Upper lobe of right lung (tissue), 1 donor: ENCODE data around the gene ZDHHC24. TPM values are rescaled to one million over a fixed set of nuclear protein-coding genes. Genes with fewer than 3 reads are reported as not detected.
"Not testable (repeated sequence)": the region's sequence is repeated elsewhere in the genome, so short reads cannot be mapped to it uniquely, and the experiment has no call there.

Experiments
- ATAC-seq: fragments of 200-7000 bp; cut with Tn5 transposase; one replicate; pipeline ENCODE4 v1.9.1; 2020; ENCODE audit warnings: mild to moderate bottlenecking, moderate library complexity
- DNase-seq: peaks from one replicate; pipeline ENCODE4 v3.0.0-alpha.2; 2020
- H3K27ac ChIP-seq: fragments of 200-600 bp; one replicate; pipeline ENCODE4 v1.8.0; 2022
- H3K27me3 ChIP-seq: fragments of 200-600 bp; one replicate; pipeline ENCODE4 v1.8.0; 2022; ENCODE audit warnings: mild to moderate bottlenecking
- H3K36me3 ChIP-seq: fragments of 200-600 bp; one replicate; pipeline ENCODE4 v1.8.0; 2022
- H3K4me1 ChIP-seq: fragments of 200-600 bp; one replicate; pipeline ENCODE4 v1.8.0; 2022
- H3K4me3 ChIP-seq: fragments of 200-600 bp; one replicate; pipeline ENCODE4 v1.8.0; 2022; ENCODE audit warnings: mild to moderate bottlenecking
- H3K9me3 ChIP-seq: fragments of 200-600 bp; one replicate; pipeline ENCODE4 v1.8.0; 2022
- CTCF ChIP-seq: fragments of 200-600 bp; IDR thresholded peaks from one replicate; pipeline ENCODE4 v1.8.0; 2022; ENCODE audit warnings: antibody characterized with exemption
- intact Hi-C: fragments of 100-400 bp; cut with DNase I; formaldehyde crosslinking; loops from one replicate; pipeline ENCODE4 v1.11.0; 2022
- total RNA-seq: library from RNA; stranded (reverse); fragmentation: NEBNext Ultra II Directional; extraction: Animal tissue kit (Norgen Biotek cat#: 25700); gene quantifications from one replicate; pipeline ENCODE4 v1.2.1, GENCODE V29; 2021
- donor health status: DM: no; HTN: yes; CAD: no; lungs with severe emphysema.

The ZDHHC24 gene
- total RNA-seq, 1 donor from 2014 or later = 14.5 TPM

GRCh38 chr11:66591175-66591574 is 45.3 kb upstream of the ZDHHC24 start:
- no peak for ATAC-seq
- Histone ChIP-seq H3K27me3 (no peaks in the 10 kb centered on the region), H3K36me3 (no peaks in the 10 kb centered on the region), H3K4me3 (no peak overlapping the region), H3K9me3 (no peaks in the 10 kb centered on the region), H3K27ac (no peak overlapping the region), H3K4me1 (peaks cover 26% of the 10 kb centered on the region)
- DNase-seq = no peak
- no peak for TF ChIP-seq CTCF
- intact Hi-C loops = no loop called here

GRCh38 chr11:66589996-66590675 is 44.3 kb upstream of the ZDHHC24 start:
- H3K27ac ChIP-seq = no peak overlapping the region
- no peaks in the 10 kb centered on the region for H3K27me3 ChIP-seq
- intact Hi-C loops = no loop called here
- no peak overlapping the region for H3K4me3 ChIP-seq
- H3K9me3 ChIP-seq = no peaks in the 10 kb centered on the region
- H3K36me3 ChIP-seq = no peaks in the 10 kb centered on the region
- no peak for TF ChIP-seq CTCF
- H3K4me1 ChIP-seq = peaks cover 18% of the 10 kb centered on the region
- no peak for ATAC-seq
- no peak for DNase-seq

GRCh38 chr11:66589315-66589714 is 43.5 kb upstream of the ZDHHC24 start:
- H3K9me3 ChIP-seq, H3K27ac ChIP-seq, DNase-seq, H3K4me3 ChIP-seq, H3K36me3 ChIP-seq, intact Hi-C loops, H3K27me3 ChIP-seq, ATAC-seq: not testable (repeated sequence)
- peaks cover 11% of the 10 kb centered on the region for H3K4me1 ChIP-seq

GRCh38 chr11:66586136-66586535 is 40.3 kb upstream of the ZDHHC24 start:
- intact Hi-C loops = no loop called here
- DNase-seq = no peak
- H3K27me3 ChIP-seq = no peaks in the 10 kb centered on the region
- no peak overlapping the region for H3K27ac ChIP-seq
- no peak for TF ChIP-seq CTCF
- no peaks in the 10 kb centered on the region for H3K36me3 ChIP-seq
- no peak for ATAC-seq
- H3K4me1 ChIP-seq = no peaks in the 10 kb centered on the region
- H3K4me3 ChIP-seq = no peak overlapping the region
- H3K9me3 ChIP-seq = no peaks in the 10 kb centered on the region

DNA sequence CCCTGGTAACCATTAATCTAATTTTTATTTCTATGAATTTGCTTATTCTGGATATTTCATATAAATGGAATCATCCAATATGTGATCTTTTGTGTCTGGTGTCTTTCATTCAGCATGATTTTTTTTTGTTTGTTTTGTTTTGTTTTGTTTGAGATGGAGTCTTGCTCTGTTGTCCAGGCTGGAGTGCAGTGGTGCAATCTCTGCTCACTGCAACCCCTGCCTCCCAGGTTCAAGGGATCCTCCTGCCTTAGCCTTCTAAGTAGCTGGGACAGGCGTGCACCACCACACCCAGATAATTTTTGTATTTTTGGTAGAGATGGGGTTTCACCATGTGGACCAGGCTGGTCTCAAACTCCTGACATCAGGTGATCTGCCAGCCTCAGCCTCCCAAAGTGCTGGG is 39.6 kb upstream of the ZDHHC24 start:
- H3K27ac ChIP-seq, H3K27me3 ChIP-seq, H3K9me3 ChIP-seq, H3K4me3 ChIP-seq, intact Hi-C loops, DNase-seq, ATAC-seq, H3K36me3 ChIP-seq, H3K4me1 ChIP-seq: not testable (repeated sequence)

GRCh38 chr11:66582565-66583147 is 36.8 kb upstream of the ZDHHC24 start:
- not testable (repeated sequence) for H3K27me3 ChIP-seq, ATAC-seq, H3K27ac ChIP-seq, H3K9me3 ChIP-seq, H3K36me3 ChIP-seq, DNase-seq, H3K4me1 ChIP-seq, H3K4me3 ChIP-seq
- intact Hi-C loops = loop anchor here (5.0 kb wide), 1 partner anchor 95 kb away; the partner anchor contains the start of gene RBM4B

DNA sequence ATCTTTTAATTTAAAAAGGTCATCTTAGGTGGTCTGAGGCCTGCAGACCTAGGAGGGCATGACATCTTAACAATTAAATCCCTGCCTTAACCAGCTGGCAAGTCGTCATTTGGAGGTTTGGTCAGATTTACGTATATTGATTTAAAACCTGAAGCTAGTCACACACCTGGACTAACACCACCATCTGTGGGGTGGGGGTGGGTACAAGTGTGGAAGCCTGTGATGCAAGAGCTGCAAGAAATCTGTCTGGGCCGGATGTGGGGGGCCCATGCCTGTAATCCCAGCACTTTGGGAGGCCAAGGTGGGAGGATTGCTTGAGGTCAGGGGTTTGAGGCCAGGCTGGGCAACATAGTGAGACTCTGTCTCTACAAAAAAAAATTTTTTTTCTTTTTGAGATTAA is 35.4 kb upstream of the ZDHHC24 start:
- no peak for TF ChIP-seq CTCF
- H3K27ac ChIP-seq = no peak overlapping the region
- intact Hi-C loops = loop anchor here (5.0 kb wide), 1 partner anchor 96 kb away; the partner anchor contains the start of gene RBM4B

More for the DNA sequence above, 35.4 kb upstream of the ZDHHC24 start:
- Histone ChIP-seq H3K4me3 (no peak overlapping the region), H3K4me1 (no peaks in the 10 kb centered on the region), H3K36me3 (no peaks in the 10 kb centered on the region), H3K9me3 (no peaks in the 10 kb centered on the region), H3K27me3 (no peaks in the 10 kb centered on the region)
- DNase-seq (no peak), ATAC-seq (no peak)
